HG02798 (cell line): ENCODE results near the gene GAREM1.
"Not testable (repeated sequence)": the region's sequence is repeated elsewhere in the genome, so short reads cannot be mapped to it uniquely, and the experiment has no call there.

Source experiments
- ATAC-seq: cut with Tn5 transposase; IDR thresholded peaks from one replicate; pipeline ENCODE4 v1.9.1; 2021; ENCODE audit warnings: mild to moderate bottlenecking; ENCODE audit not compliant: unreplicated experiment, poor library complexity

Gene GAREM1

DNA sequence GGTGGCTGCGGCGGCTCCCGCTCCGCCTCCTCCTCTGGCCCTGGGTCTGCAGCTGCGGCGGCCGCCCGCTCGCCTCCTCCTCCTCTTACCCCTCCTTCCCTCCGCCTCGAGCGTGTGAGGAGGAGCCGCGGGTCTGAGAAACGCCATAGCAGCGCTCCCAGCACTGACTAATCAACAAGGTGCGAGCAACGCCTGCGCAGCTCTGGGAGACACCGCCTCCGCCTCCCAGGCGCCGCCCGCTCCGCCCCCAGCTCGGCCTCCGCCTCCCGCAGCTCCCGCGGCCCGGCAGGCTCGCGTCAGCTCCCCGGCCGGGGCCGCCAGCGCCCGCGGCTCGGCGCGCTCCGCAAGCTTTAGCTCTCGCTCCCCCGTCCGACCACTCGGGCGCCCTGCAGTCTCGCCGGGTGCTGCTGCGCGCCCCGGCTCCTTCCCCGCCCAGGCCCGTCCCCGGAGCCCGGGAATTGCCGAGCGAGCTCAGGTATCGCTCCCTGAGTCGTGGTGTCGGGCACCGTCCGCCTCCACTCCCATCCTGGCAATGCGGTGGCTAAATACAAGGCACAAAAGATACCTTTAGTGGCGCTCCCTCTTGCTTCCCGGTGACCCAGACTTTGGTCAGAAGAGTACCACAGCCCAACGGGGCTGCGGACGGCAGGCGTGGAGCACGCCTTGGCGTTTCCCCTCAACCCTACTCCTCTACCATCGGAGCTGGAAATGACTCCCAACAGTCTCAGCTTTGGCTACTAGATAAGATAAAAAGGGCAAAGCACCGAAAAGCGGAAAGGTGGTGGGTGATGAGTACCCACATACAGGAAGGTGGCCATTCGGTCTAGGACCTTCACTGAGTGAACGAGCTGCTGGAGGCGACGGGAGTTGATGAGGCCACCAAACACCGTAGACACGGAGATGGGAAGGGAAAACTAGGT, at the start of gene GAREM1:
Gene GAREM1, minus strand, starts transcription at position 169 of the 920 bp plus-strand sequence. CDS start 454 bp downstream, outside the sequence.
- peak; percentile 98 for ATAC-seq

DNA sequence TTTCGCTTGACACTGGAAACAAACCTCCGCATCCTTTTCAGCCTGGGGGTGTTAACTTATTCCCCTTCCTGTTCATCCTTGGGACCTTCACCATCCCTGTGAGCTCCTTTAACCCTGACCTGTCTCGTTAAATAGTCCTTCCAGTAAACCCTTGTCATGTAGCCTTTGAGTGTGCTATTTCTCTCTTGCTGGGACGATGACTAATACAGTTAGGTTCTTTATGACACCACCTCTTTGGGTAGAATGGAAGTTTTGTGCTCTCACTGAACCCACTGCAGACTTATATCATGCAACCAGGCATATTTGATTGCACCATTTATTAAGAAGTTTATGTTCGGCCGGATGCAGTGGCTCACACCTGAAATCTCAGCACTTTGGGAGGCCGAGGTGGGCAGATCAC, 40.5 kb upstream of the GAREM1 start:
- ATAC-seq = no peak

DNA sequence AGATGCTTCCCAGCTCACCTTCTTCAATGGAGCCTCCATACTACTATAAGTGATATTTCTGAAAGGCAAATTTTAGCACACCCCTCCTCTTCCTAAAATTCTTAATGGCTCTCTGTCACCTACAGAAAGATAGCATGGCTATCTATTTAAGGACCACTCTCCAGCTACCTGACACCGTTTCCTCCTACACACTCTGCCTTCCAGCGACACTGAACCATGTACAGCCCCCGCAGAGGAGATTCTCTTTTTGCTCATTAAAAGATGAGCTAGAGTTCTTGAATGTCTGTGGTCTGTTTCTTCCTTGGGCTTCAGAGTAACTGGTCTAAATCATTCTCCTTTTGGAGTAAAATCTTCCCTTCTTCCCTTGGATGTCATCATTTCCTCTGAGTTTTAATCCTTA, 38.4 kb upstream of the GAREM1 start:
- no peak for ATAC-seq

DNA sequence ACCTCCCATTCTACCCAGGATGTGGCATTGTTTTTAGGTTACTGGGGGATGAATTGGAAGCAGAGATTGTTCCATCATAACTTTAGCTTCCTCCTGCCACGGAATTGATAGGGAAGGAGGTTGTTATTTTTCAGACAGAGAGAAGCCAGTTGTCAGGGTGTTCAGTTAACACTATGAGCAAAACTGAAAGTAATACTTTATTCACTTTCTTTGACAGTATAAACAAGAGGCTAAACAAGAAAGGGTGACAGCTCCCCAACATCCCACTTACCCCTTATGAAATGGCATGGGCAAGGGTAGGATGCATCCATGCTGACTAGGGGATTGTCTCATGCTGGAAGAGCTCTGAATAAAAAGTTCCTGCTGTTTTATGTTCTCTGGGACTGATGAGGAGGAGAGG, 36.4 kb upstream of the GAREM1 start:
- no peak for ATAC-seq

DNA sequence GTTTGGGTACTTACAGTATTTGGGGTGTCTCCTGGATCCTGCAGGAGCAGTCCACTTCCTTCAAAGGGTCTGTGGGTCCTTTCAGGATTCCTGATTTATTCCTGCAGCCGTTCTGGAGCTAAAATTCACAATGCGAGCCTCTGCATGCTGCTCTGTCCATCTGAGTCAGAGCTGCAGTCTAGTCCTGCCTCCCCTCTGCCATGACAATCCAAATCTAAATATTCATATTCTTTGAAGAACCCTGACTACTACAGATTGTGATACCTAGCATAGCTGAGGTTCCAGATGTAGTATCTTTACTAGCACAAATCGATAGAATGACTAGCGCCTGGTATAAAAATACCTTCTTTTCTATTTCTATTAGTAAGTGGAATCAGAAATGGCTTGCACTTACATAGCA, 31.3 kb upstream of the GAREM1 start:
- ATAC-seq = no peak

DNA sequence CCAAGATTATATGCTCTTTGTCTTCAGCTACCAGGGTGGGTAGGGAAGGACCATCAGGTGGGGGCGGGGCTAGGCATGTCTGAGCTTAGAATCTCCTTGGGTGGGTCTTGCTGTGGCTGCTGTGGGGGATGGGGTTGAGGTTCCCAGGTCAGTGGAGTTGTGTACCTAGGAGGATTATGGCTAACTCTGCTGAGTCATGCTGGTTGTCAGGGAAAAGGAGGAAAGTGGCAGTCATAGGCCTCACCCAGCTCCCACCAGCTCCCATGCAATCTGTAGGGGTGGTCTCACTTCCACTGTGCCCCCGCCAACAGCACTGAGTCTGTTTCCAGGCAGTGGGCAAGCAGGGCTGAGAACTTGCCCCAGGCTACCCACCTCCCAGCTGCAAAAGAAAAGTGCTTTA, 30.6 kb upstream of the GAREM1 start:
- not testable (repeated sequence) for ATAC-seq

DNA sequence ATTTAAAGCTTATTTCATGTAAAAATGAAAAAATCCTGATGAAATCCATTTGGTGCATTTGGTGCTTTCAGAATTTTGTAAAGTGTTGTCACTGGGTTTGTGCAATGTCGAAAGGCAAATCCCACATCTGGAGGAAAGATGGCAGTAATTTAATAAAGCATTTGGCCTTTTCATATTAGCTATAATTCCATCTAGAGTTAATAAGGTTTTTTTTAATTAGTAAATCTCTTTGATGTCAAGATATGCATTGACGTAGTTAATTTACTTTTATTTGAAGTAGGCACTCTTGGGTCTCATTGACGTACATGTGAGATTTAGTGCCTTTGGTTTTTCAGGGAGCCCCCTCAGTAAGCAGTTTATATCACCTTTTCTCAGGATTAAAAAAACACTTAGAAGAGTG, 12.3 kb upstream of the GAREM1 start:
- no peak for ATAC-seq

DNA sequence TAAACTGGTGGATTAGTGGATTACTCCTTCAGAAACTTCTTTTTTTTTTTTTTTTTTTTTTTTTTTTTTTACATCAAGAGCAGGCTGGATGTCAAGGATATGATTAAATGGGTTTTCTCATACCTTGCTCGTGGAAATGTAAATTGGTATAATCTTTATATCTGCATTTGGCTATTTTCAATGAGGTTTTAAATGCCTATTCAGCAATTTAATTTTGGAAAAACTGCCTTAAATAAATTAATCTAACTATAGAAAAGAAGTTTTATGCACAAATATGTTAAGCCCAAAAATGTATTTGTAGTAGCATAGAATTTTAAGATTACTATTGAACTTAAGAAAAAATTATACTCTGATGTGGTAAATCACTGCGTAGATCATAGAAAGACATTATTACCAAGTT, 11.4 kb upstream of the GAREM1 start:
- no peak for ATAC-seq

DNA sequence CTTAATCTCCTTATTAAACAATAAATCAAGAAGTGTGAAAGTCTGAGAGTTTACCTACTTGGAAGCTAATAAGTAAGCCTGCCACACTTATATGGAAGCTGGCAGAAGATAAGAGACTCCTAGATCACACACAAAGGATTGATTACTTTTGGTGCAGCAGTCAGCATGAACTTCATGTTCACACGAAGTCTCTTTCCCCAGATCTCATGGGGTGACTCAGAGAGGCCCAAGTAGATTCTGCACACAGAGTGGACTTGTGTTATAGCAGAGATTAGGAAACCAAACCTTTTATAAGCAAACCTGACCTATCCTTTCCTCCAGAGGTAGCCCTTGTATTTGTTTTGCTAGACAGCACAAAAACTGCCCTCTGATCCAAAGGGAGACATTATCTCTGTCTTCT, 9.9 kb upstream of the GAREM1 start:
- ATAC-seq = no peak

DNA sequence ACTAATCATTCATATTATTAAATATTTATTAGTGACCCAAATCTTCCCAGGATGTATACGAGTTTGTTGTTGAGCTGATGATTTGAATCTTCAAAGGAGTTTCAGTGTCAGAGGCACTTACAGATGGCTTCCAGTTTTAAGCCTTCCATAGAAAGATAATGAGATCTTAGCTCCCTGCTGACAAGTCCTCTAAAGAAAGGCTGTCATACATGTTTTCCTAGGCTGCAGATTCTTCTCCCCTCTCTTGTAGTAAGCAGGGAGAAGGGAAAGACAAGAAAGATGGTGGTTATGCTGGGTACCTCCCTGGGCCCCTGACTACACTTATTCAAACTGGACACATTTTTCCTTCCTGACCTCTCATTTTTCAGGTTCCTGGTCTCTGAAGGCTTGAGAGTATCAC, 8.1 kb upstream of the GAREM1 start:
- no peak for ATAC-seq

DNA sequence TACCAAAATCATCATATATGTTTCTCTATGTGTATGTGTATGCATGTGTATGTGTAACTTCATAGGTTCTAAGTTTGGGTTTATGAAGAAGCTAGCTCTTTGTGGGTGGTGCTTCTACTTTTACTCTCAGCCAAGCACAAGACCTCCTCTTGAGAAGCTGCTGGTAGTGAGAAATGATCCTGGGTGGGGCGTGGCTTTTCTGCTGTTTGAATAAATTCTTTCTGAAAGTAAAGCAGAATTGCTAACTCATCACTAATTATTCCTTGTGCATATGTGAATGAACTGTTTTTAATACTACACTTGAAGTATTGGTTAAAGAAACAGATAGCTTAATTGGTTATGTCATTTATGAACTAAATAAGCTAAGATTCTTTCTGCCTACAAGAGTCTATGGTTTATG, 7.6 kb upstream of the GAREM1 start:
- no peak for ATAC-seq

DNA sequence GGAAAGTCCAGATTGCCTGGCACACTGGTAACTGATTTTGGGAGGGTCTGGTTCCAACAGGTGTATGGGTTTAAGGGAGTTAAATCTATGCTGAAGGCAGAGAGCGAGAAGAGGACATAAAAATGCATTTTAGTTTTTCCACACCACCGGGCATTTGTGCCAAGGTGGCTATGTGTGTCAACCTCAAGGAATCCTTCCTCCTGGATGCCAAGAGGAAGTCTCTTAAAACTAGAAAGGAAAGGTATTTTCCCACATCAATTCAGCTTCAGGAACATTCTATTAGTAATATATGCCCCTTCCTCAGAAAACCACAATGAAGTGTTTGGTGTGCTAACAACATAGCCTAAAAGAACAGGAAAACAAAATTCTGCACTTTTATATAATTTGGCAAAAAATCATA, 5.4 kb upstream of the GAREM1 start:
- ATAC-seq = no peak

DNA sequence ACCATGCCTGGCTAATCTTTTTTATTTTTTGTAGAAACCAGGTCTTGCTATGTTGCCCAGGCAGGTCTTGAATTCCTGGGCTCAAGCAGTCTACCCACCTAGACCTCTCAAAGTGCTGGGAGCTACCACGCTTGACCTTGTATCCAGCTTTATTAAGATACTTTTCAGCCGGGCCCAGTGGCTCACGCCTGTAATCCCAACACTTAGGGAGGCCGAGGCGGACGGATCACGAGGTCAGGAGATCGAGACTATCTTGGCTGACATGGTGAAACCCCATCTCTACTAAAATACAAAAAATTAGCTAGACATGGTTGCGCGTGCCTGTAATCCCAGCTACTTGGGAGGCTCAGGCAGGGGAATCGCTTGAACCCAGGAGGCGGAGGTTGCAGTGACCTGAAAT, 4.4 kb upstream of the GAREM1 start:
- ATAC-seq = not testable (repeated sequence)

DNA sequence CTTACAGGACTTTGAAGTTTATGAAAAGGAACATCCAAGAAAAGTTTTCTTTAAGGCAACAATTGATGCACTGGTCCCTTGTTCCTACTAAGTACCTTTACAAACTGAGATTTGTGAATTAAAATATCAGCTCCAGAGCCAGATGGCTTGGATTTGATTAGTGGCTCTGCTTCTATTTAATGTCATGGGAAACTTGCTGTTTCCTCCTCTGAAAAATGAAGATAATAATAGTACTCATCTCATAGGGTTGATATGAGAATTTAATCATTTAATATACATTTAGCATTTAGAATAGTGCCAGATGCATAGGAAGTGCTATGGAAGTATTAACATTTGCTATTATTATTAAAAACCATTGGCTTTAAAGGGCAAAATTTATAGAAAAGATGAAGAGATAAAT, 2.6 kb upstream of the GAREM1 start:
- ATAC-seq = no peak

DNA sequence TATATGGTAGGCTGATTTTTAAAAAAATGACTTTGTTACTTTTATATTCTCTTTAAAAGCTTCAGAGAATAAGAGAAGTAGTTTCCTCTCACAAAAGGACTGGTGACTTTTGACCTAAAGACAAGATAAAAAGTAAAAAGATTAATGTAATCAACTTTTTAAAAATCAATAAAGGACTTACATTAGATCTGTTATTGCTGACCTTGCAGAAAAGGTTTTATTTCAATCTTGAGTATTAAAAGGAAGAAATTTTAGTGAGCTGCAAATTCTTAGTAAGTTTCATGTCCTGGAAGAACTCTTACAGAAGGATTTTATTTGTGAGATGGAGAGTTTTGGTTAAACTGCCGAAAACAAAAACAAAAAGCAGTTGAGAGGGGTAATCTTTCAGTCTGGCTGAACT, 2.2 kb upstream of the GAREM1 start:
- no peak for ATAC-seq

DNA sequence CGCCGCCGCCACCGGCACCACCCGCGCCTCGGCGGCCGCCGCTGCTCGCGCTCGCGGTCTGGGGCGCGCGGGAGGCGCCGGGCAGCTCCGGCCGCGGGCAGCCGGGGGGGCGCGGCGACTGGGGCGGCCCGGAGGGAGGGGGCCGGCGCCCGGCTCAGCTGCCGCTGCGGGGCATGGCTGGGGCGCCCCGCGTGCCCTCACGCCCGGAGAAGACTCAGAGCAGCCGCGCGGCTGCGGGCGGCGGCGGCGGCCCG, 295 bp downstream of the GAREM1 start:
- no peak for ATAC-seq

DNA sequence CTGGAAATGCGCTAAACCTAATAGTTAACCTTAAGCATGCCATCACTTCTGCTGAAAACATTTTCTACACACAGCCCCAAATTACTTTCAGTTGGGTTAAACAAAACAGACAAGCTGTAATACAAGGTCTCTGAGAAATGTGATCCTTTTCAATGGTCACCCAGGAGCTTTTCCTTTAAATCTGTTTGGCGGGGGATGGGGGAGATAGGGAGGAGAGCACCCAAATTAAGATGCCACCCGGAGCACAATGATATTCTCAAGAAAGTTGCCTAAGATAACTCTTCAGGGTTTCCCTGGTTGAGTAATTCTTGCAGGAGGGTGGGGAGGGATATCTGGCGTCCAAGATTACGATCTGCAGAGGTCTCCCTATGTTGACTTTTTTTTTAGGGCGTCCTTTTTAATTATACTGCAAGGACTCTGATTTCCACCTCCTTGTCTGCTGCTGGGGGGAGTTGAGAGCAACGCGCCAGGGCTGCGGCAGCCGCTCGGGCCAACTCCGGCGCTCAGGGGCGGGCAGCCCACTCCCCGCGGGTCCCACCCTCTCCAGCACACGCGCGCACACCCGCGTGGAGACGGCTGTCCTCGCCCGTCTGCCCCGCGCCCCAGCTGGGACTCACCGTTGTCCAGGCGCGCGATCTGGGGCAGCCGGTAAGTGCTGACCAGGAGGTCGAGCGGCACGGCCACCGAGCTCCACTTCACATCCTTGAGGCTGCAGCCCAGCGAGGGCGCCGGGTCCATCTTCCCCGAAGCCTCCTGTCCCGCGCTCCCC, 807 bp downstream of the GAREM1 start:
- ATAC-seq = no peak

DNA sequence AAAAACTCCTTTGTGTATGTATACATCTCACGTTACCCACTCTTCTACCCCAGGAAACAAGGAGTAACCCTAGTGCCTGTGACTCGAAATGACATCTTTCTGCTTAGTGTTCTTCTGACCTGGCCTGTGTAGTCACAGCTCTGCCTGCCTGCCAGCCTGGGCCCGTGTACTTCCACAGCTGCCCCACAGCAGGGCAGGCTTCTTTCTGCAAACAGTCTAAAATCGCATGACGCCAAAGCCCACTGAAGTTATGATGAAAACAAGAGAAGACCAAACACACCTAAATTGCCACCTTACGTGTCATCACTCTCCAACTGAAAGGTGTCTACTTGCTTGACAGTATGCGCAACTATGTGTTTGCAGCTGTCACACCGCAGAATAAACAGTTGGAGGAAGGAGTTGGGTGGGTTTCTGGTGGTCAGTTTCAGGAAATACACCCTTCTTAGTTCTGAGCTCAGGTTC, 1.5 kb downstream of the GAREM1 start:
- ATAC-seq = no peak

DNA sequence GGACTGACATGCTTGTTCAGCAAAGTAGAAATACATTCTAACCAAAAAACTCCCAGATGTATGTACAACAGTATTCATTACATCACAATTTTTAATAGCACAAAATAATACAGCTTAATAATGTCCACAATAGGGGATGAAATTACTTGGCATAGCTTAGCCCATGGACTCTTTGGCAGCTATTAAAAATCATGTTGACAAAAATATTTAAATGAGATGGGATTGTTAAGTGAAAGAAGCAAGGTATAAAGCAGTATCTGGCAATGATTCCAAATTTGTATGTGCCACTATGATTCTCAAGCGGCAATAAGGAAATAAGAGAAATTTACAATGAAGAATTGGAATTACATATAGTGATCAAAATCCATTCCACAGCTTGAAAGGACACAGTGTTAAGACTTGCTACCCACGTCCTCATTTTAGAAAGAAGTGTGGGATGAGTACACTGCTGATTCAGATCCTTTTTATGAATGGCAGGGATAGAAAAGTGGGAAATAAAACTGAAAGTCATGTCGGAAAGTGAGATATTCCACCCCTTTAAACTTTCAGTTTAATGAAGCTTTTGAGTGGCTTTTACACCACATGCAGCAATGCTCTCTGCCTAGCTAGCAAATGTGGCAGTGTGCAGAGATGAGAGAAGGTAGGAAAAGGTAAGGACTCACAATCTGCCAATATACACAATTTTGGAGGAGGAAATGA, 2.4 kb downstream of the GAREM1 start:
- ATAC-seq = no peak

DNA sequence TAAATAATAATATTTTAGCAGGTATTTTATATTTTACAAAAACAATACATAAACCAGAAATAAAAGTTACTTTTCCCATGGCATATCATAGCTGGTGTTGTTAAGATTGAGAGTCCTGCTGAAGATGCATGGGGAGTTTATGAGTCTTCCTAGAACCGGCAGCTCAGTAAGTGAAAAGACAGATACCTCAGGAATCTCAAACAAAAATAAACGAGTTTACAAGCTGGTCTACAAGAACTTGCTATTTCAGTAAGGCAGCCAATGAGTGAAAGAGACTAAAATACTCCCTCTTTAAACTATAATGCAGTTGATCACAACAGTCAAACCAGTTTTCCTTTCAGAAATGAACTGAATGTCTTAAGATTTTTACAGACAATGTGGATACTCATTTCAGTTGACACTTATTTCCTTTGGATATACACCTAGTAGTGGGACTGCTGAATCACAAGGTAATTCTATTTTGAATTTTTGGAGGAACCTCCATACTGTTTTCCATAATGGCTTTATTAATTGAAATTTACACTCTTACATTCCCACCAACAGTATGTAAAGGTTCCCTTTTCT, 8.9 kb downstream of the GAREM1 start:
- no peak for ATAC-seq
